IMR-90 (cell line): ENCODE results near the gene TMPRSS9. TPM values are rescaled to one million over a fixed set of nuclear protein-coding genes. Genes with fewer than 3 reads are reported as not detected.
A peak's percentile ranks its signal among the peaks of the same experiment; 100 is the strongest.

Experiments used
- ATAC-seq: fragments of 200-7000 bp; cut with Tn5 transposase; 2 replicates; pipeline ENCODE4 v1.9.1; 2020; ENCODE audit warnings: low read depth, mild to moderate bottlenecking, moderate library complexity
- BruUV-seq: library from RNA; stranded (reverse); fragments of 400-500 nt; replicated peaks from 2 replicates; lab custom pipeline; 2021; lab: Mats Ljungman, UMichigan
- CTCF ChIA-PET: fragments of 300-600 bp; formaldehyde crosslinking; extraction: SDS; loops from one replicate; lab custom pipeline; 2021; ENCODE audit warnings: antibody characterized with exemption; lab: Yijun Ruan, JAX
- POLR2A ChIA-PET: fragments of 300-600 bp; sonication (Branson Sonifier 250); formaldehyde crosslinking; loops from one replicate; lab custom pipeline; 2022; ENCODE audit warnings: antibody characterized with exemption; ENCODE audit not compliant: unreplicated experiment; lab: Charles Lee
- DNase-seq: peaks from one replicate; pipeline ENCODE4 v3.0.0; 2013
- H2AFZ ChIP-seq: replicated peaks from 2 replicates; pipeline ENCODE3; 2013; ENCODE audit warnings: low read length, mild to moderate bottlenecking; ENCODE audit not compliant: poor library complexity
- H2AK5ac ChIP-seq: 2 replicates; pipeline ENCODE4 v1.6.1; 2013; ENCODE audit warnings: low read depth, low read length, inconsistent platforms
- H2AK9ac ChIP-seq: replicated peaks from 2 replicates; pipeline ENCODE3; 2013; ENCODE audit warnings: mild to moderate bottlenecking, low read depth, low read length, moderate library complexity; ENCODE audit not compliant: poor library complexity
- H2BK120ac ChIP-seq: 2 replicates; pipeline ENCODE4 v1.6.1; 2013; ENCODE audit warnings: low read depth, low read length, inconsistent platforms
- H2BK15ac ChIP-seq: 3 replicates; pipeline ENCODE4 v1.6.1; 2013; ENCODE audit warnings: low read depth, low read length, inconsistent platforms
- H2BK20ac ChIP-seq: 2 replicates; pipeline ENCODE4 v1.6.1; 2013; ENCODE audit warnings: low read depth, mild to moderate bottlenecking, inconsistent platforms, low read length, moderate library complexity
- H2BK5ac ChIP-seq: 2 replicates; pipeline ENCODE4 v1.6.1; 2013; ENCODE audit warnings: mild to moderate bottlenecking, low read depth, low read length, inconsistent platforms; ENCODE audit not compliant: poor library complexity, severe bottlenecking
- H3K14ac ChIP-seq: replicated peaks from 2 replicates; pipeline ENCODE4 v1.6.1; 2013; ENCODE audit warnings: low read depth, low read length, inconsistent platforms
- H3K18ac ChIP-seq: 2 replicates; pipeline ENCODE4 v1.6.1; 2013; ENCODE audit warnings: low read depth, low read length, control low read depth
- H3K23ac ChIP-seq: 2 replicates; pipeline ENCODE4 v1.6.1; 2013; ENCODE audit warnings: low read depth, low read length, inconsistent platforms
- H3K27ac ChIP-seq: 2 replicates; pipeline ENCODE4 v1.5.1; 2013; ENCODE audit warnings: mild to moderate bottlenecking, control low read depth, low read length; ENCODE audit not compliant: insufficient read depth
- H3K27me3 ChIP-seq: 2 replicates; pipeline ENCODE4 v1.6.1; 2013; ENCODE audit warnings: low read length; ENCODE audit not compliant: control insufficient read depth, insufficient read depth
- H3K36me3 ChIP-seq: 2 replicates; pipeline ENCODE4 v1.6.1; 2013; ENCODE audit warnings: low read length, mixed read lengths; ENCODE audit not compliant: control insufficient read depth, insufficient read depth
- H3K4ac ChIP-seq: 2 replicates; pipeline ENCODE4 v1.6.1; 2013; ENCODE audit warnings: low read depth, low read length, inconsistent platforms
- H3K4me1 ChIP-seq: 2 replicates; pipeline ENCODE4 v1.6.1; 2013; ENCODE audit warnings: low read length, mixed read lengths; ENCODE audit not compliant: control insufficient read depth, insufficient read depth
- H3K4me2 ChIP-seq: 2 replicates; pipeline ENCODE4 v1.6.1; 2013; ENCODE audit warnings: low read depth, mild to moderate bottlenecking, control low read depth, low read length, moderate library complexity
- H3K4me3 ChIP-seq: 2 replicates; pipeline ENCODE4 v1.5.1; 2013; ENCODE audit warnings: low read depth, mild to moderate bottlenecking, control low read depth, low read length, moderate library complexity; ENCODE audit not compliant: insufficient read depth
- H3K56ac ChIP-seq: 2 replicates; pipeline ENCODE4 v1.6.1; 2013; ENCODE audit warnings: low read length, inconsistent platforms; ENCODE audit not compliant: insufficient read depth; ENCODE audit errors: extremely low read depth
- H3K79me1 ChIP-seq, 2 experiments: 2 replicates each; pipeline ENCODE4 v1.6.1; 2013; ENCODE audit warnings: low read length in 2 of 2, inconsistent platforms in 1 of 2, low read depth in 1 of 2
- H3K9ac ChIP-seq: 2 replicates; pipeline ENCODE4 v1.6.1; 2013; ENCODE audit warnings: low read depth, low read length, control low read depth
- H3K9me1 ChIP-seq: 2 replicates; pipeline ENCODE4 v1.6.1; 2013; ENCODE audit warnings: low read length, inconsistent platforms; ENCODE audit not compliant: insufficient read depth
- H3K9me3 ChIP-seq: 2 replicates; pipeline ENCODE4 v1.6.1; 2013; ENCODE audit warnings: low read length; ENCODE audit not compliant: control insufficient read depth, insufficient read depth
- H4K20me1 ChIP-seq: 2 replicates; pipeline ENCODE4 v1.6.1; 2013; ENCODE audit warnings: low read length, inconsistent platforms; ENCODE audit not compliant: insufficient read depth
- H4K5ac ChIP-seq: 2 replicates; pipeline ENCODE4 v1.6.1; 2013; ENCODE audit warnings: mild to moderate bottlenecking, low read depth, low read length, control low read depth
- H4K8ac ChIP-seq, 2 experiments: 2 replicates each; pipeline ENCODE4 v1.6.1; 2013; ENCODE audit warnings: low read depth in 2 of 2, low read length in 2 of 2, control low read depth in 1 of 2, inconsistent platforms in 1 of 2
- H4K91ac ChIP-seq: 2 replicates; pipeline ENCODE4 v1.6.1; 2013; ENCODE audit warnings: low read depth, low read length, inconsistent platforms; ENCODE audit not compliant: insufficient read depth
- CHD1 ChIP-seq: IDR thresholded peaks from 2 replicates; pipeline ENCODE4 v1.6.1; 2012; ENCODE audit warnings: low read depth, low read length, improper control_type of control experiment
- FOS ChIP-seq: fragments of 150-350 bp; IDR thresholded peaks from 2 replicates; pipeline ENCODE4 v1.6.1; 2016; ENCODE audit warnings: low read depth, low read length
- MXI1 ChIP-seq: IDR thresholded peaks from 2 replicates; pipeline ENCODE4 v1.6.1; 2012; ENCODE audit warnings: low read depth, mild to moderate bottlenecking, low read length, moderate library complexity, borderline replicate concordance
- NFE2L2 ChIP-seq: fragments of 150-350 bp; IDR thresholded peaks from 2 replicates; pipeline ENCODE4 v1.6.1; 2016; ENCODE audit warnings: low read depth, mild to moderate bottlenecking, low read length
- POLR2A ChIP-seq: IDR thresholded peaks from 2 replicates; pipeline ENCODE4 v1.6.1; 2012; ENCODE audit warnings: mild to moderate bottlenecking, low read depth, low read length
- RCOR1 ChIP-seq: IDR thresholded peaks from 2 replicates; pipeline ENCODE4 v1.6.1; 2012; ENCODE audit warnings: mild to moderate bottlenecking, low read length, improper control_type of control experiment; ENCODE audit not compliant: insufficient replicate concordance
- RFX5 ChIP-seq: IDR thresholded peaks from 2 replicates; pipeline ENCODE4 v1.8.0; 2012; ENCODE audit warnings: low read depth, mild to moderate bottlenecking, low read length, moderate library complexity
- SMC3 ChIP-seq: fragments of 150-350 bp; IDR thresholded peaks from 2 replicates; pipeline ENCODE4 v1.6.1; 2016; ENCODE audit warnings: low read depth, mild to moderate bottlenecking, antibody characterized with exemption, low read length, moderate library complexity
- WGBS, 2 experiments: methylation state at CpG; one replicate each; pipeline versions ENCODE4 v1.1.5 to v1.1.7; 2013; ENCODE audit warnings: missing lambda C conversion rate in 2 of 2; ENCODE audit not compliant: insufficient read length in 1 of 2; ENCODE audit errors: extremely low coverage in 2 of 2; 5-methylcytosine and 5-hydroxymethylcytosine counted together
- dilution Hi-C: fragments of 300-500 bp; cut with HindIII; formaldehyde crosslinking; loops from one replicate; pipeline ENCODE4 v1.14.3; 2018; ENCODE audit warnings: low sequenced_read_pairs; ENCODE audit not compliant: unreplicated experiment
- in situ Hi-C: fragments of 300-500 bp; cut with MboI; formaldehyde crosslinking; loops from 3 replicates; pipeline ENCODE4 v1.14.3; 2019; ENCODE audit warnings: low sequenced_read_pairs, inconsistent platforms, mixed read lengths
- intact Hi-C: fragments of 100-400 bp; cut with micrococcal nuclease; formaldehyde crosslinking; loops from 2 replicates; pipeline ENCODE4 v1.10.0; 2022
- polyA plus RNA-seq, 3 experiments: library from polyadenylated mRNA; depleted of rRNA; stranded (reverse); fragments of >200 nt; gene quantifications; 2 replicates each; pipeline ENCODE4 v1.2.3, GENCODE V29; 2012; ENCODE audit warnings: low replicate concordance in 1 of 3
- total RNA-seq: library from RNA; depleted of rRNA; stranded (reverse); fragments of >200 nt; gene quantifications from 2 replicates; pipeline ENCODE4 v1.2.3, GENCODE V29; 2012
- TF ChIP-seq, protein P1 (sequence below): fragments of 150-350 bp; IDR thresholded peaks from 2 replicates; pipeline ENCODE4 v1.6.1; 2017; ENCODE audit warnings: mild to moderate bottlenecking, antibody characterized with exemption, low read length, low read depth
- TF ChIP-seq, protein P2 (sequence below): conservative IDR thresholded peaks from 2 replicates; pipeline ENCODE4 v1.5.1; 2012; ENCODE audit warnings: mild to moderate bottlenecking, low read depth, low read length, improper control_type of control experiment
- TF ChIP-seq, protein P3 (sequence below): fragments of 150-350 bp; IDR thresholded peaks from 2 replicates; pipeline ENCODE4 v1.6.1; 2016; ENCODE audit warnings: low read depth, mild to moderate bottlenecking, low read length, moderate library complexity, borderline replicate concordance

Gene TMPRSS9
- total and polyA plus RNA-seq, 2 of the 4 experiments (the other 2 are of a cell fraction), result not detected

- intact Hi-C loops, result no loop called here
- dilution Hi-C loops, result no loop called here
- no peak overlapping the region for H2AK5ac ChIP-seq
Measured at GRCh38 chr19:2429917-2430535, 70.0 kb downstream of the TMPRSS9 start.

More at GRCh38 chr19:2429917-2430535, 70.0 kb downstream of the TMPRSS9 start:
- Histone ChIP-seq H4K8ac (no peak overlapping the region), H3K4ac (no peak overlapping the region), H2AFZ (no peak overlapping the region), H3K27me3 (no peaks in the 10 kb centered on the region), H3K36me3 (peaks cover 30% of the 10 kb centered on the region), H2BK15ac (no peak overlapping the region), H3K4me2 (no peak overlapping the region), H3K4me3 (no peak overlapping the region), H3K27ac (no peak overlapping the region), H3K9me1 (no peaks in the 10 kb centered on the region; the same call in 1 of the 2 replicates), H3K79me1 (peaks cover 15 to 33% of the 10 kb centered on the region in 2 experiments; a peak in 3 of 4 replicates), H2AK9ac (peak overlapping the region; percentile 42), H3K18ac (no peak overlapping the region), H4K20me1 (peaks cover 30% of the 10 kb centered on the region), H3K56ac (no peak overlapping the region), H3K4me1 (peaks cover 12% of the 10 kb centered on the region), H4K5ac (no peak overlapping the region), H3K9ac (no peak overlapping the region), H2BK120ac (no peak overlapping the region), H3K14ac (no peak overlapping the region), H3K23ac (no peak overlapping the region), H2BK20ac (no peak overlapping the region), H4K91ac (no peak overlapping the region), H3K9me3 (no peaks in the 10 kb centered on the region), H2BK5ac (no peak overlapping the region)
- WGBS, 2 experiments, result 88% methylated on average over 13 of the region's 25 CpGs; no CpG with 5 or more reads in 1 of the 2 experiments
- no TSS peak for BruUV-seq
- TF ChIP-seq, protein P1, sequence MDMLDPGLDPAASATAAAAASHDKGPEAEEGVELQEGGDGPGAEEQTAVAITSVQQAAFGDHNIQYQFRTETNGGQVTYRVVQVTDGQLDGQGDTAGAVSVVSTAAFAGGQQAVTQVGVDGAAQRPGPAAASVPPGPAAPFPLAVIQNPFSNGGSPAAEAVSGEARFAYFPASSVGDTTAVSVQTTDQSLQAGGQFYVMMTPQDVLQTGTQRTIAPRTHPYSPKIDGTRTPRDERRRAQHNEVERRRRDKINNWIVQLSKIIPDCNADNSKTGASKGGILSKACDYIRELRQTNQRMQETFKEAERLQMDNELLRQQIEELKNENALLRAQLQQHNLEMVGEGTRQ, result no peak
- no peak for TF ChIP-seq MXI1
- no peak for TF ChIP-seq SMC3
- TF ChIP-seq RFX5, result no peak
- no peak for TF ChIP-seq NFE2L2
- TF ChIP-seq POLR2A, result no peak
- TF ChIP-seq, protein P2, sequence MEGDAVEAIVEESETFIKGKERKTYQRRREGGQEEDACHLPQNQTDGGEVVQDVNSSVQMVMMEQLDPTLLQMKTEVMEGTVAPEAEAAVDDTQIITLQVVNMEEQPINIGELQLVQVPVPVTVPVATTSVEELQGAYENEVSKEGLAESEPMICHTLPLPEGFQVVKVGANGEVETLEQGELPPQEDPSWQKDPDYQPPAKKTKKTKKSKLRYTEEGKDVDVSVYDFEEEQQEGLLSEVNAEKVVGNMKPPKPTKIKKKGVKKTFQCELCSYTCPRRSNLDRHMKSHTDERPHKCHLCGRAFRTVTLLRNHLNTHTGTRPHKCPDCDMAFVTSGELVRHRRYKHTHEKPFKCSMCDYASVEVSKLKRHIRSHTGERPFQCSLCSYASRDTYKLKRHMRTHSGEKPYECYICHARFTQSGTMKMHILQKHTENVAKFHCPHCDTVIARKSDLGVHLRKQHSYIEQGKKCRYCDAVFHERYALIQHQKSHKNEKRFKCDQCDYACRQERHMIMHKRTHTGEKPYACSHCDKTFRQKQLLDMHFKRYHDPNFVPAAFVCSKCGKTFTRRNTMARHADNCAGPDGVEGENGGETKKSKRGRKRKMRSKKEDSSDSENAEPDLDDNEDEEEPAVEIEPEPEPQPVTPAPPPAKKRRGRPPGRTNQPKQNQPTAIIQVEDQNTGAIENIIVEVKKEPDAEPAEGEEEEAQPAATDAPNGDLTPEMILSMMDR, result no peak
- no peak for TF ChIP-seq FOS
- TF ChIP-seq, protein P3, sequence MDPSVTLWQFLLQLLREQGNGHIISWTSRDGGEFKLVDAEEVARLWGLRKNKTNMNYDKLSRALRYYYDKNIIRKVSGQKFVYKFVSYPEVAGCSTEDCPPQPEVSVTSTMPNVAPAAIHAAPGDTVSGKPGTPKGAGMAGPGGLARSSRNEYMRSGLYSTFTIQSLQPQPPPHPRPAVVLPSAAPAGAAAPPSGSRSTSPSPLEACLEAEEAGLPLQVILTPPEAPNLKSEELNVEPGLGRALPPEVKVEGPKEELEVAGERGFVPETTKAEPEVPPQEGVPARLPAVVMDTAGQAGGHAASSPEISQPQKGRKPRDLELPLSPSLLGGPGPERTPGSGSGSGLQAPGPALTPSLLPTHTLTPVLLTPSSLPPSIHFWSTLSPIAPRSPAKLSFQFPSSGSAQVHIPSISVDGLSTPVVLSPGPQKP, result no peak
- no peak for TF ChIP-seq CHD1
- TF ChIP-seq RCOR1, result no peak
- ATAC-seq, result no peak
- in situ Hi-C loops, result no loop called here
- ChIA-PET POLR2A (no interaction called here), CTCF (no interaction called here)
- DNase-seq, result no peak
